Measurements from ENCODE around the gene TMEM200A. TPM values are rescaled to one million over a fixed set of nuclear protein-coding genes. Genes with fewer than 3 reads are reported as not detected.

The TMEM200A gene
- total and polyA plus RNA-seq, 2 of the 8 experiments (the other 6 are each of a cell fraction or from before 2014, with no cell fraction given): 6.2 to 13.9 TPM

DNA sequence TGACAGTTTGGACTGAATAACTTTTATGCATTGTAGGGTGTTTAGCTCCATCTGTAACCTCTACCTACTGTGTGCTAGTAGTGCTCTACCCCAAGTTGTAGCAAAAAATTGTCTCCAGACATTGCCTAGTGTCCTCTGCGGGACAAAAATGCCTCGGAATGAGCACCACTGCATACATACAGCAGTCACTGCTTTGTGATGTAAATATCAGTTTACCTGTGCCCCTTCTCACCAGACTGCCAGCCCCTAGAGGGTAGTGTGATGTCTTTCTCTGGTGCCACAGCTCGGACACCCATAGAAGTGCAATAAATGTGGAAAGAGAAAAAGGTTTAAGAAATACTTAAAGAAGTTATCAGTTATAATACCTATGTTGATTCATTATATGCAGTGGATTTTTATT lies 25.1 kb downstream of the TMEM200A start (continued):
- no peak for TF ChIP-seq SAP30 (IDR thresholded peaks at IDR 0.05; ENCODE audit: insufficient read depth, insufficient replicate concordance, low read length)
- TF ChIP-seq SUZ12 (IDR thresholded peaks at IDR 0.05; ENCODE audit: low read length): no peak
- TF ChIP-seq ZNF274 (IDR thresholded peaks at IDR 0.05; ENCODE audit: borderline replicate concordance, extremely low read depth, low read length): no peak
